ENCODE data around the gene LNX1.

Gene LNX1

DNA sequence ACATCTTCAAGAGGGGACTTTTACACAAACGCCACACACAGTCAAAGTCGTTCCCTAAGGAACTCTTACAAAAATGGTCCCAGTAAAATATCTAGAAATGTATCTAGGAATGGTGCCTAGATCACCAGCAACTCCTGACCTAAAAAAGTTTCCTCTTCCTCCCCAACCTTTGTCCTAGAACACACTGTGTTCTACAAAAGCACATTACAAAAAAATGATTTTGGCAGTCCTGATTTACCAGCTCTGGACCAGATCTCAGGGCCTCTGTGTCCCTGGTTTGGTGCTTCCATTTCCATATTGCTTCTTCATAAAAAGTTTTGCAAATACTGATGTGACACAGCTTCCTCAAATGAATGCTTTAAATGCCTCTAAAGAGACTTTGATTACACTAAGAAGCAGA is 55.0 kb downstream of the LNX1 start:
- DNase-seq, result no peak

DNA sequence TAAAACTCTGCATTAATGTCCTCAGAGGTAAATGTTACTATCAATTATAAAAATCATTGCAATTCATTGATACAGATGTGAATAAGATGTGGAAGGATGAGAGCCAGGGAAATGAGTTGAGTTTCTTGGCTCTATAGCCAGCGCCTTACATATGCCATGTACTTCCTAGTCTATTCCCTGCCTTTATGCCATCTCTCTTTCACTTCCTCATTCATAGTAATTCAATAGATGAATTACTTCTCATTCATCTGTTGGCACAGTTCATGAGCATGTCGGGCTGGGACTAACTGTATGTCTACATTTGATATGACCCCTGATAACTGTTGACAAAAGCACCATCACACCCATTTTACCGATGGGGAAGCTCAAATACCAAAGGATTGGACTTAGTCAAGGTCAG is 55.7 kb downstream of the LNX1 start:
- no peak for DNase-seq

DNA sequence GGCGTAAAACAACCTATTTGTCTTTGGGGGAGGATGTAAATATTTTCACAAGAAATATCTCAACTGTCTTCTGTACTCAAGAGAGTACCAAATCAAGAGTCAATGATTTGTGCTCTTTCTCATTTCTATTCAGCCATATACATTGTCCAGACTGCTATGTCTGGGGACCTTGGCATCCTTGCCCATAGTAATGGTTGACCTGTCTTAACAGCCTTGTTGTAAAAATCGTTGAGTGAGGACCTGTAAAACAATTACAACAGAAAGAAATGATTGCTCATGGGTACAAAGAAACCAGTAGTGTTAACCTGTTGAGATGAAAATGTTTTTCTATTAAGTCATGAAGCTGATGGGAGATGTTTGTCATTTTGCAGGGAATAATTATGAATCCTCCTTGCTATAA is 56.6 kb downstream of the LNX1 start:
- no peak for DNase-seq

DNA sequence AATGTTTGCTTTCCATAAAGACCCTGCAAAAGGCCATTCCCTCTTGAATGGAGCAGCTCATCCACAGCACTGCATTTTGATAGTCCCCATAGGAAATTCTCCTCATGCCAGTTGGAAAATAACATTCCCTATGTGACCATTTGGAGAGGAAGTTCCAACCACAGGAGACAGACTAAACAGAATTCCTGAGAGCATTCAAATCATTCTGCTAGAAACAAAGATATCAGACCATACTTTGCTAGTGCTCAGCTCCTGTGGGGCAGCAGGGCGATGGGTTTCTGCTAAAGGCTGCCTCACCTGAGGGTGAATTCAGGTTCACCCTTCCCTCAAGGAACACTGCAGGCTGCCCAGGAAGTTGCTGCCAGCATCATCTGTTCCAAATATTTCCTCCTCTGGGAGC is 58.8 kb downstream of the LNX1 start:
- DNase-seq, result no peak

DNA sequence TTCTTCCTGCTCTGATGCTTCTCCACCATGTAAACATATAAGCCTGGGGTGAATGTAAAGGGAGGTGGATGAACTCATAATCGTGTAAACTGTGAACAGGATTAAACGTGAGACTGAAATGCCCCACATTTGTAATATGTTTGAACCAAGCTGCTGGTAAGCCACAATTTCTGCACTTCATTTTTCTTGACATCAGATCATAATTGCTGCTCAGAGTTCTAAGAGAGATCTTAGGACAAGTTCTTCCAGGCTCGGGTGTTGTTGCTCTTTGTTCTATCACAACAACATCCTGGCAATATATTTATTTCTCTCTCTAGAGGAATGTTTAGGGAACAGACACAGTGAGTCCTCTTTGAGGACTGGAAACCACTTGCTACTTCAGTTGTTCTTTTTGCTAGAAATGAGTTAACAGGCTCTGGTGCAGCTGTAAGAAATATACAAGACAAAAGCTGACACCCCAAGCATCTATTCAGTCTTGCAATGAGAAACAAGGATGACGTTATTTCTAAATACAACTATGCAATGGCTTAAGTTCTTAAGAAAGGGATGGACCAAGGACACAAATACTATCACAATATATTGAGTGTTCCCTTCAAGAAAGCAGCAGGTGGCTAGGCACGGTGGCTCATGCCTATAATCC is 59.6 kb downstream of the LNX1 start:
- no peak for DNase-seq

DNA sequence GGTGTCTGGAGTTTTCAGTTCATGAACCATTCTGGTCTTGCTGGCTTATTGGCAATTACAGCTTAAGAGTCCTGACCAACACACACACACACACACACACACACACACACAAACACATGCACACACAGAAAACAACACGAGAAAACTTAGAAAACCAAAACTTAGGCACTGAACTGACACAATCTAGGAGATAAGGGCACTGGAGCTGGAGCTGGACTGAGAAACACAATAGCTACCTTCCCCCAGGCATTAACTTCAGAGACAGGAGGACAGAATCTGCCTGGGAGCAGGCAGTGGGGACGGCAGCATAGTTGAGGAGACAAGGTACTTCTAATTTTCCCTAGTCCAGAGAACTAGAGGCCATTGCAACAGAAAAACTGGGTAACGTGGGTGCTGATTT is 62.3 kb downstream of the LNX1 start:
- no peak for DNase-seq

DNA sequence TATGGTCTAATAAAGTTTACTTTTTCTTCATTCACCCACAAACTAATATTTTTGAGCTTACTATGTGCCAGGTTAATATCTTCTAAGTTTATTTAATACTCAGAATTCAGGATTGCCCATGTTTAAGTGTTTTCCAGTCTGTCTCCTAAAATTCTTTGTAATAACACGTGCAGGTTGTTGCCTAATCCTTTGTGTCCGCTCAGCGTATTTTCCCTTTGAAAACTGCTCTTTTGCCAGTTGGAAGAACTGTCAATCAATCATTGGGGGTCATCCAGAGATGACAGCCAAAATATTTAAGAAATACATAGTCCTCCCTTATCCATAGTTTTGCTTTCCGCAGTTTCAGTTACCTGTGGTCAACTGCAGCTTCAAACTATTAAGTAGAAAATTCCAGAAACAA is 63.4 kb downstream of the LNX1 start:
- DNase-seq, result no peak

DNA sequence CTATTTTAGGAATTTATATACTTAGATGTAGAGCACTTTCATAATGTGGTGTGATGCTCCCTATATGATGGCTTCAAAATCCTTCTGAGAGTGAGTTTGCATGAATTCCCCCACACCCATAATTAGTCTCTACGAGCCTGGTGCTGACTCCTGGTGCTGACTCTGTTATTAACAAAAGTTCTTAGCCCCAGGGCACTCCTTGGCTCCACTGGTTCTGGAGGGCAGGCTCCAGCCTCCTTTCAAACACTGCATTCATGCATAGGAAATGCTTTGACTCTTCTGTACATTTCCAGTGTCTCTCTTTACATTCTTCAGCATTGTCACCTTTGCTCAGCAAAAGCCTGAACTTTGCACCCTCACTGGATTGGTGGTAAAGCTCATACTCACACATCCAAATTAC is 64.0 kb downstream of the LNX1 start:
- DNase-seq, result no peak

DNA sequence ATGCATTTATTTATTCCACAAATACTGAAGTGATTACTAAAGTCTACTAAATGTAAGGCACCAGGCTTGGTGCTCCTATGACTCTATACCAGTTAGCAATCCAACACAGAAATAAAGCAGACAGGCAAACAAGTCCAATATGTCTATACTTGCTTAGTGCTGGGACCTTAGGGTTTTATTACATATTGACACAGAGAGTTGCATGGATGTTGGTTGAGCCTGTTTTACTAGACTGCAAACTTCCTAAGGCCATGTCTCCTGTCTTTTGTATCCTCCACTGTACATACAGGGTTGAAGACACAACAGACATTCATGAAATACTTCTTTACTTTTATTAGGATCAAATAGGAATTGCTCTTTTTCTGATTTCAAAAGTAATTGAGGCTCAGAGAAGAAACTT is 69.0 kb downstream of the LNX1 start:
- DNase-seq, result no peak

DNA sequence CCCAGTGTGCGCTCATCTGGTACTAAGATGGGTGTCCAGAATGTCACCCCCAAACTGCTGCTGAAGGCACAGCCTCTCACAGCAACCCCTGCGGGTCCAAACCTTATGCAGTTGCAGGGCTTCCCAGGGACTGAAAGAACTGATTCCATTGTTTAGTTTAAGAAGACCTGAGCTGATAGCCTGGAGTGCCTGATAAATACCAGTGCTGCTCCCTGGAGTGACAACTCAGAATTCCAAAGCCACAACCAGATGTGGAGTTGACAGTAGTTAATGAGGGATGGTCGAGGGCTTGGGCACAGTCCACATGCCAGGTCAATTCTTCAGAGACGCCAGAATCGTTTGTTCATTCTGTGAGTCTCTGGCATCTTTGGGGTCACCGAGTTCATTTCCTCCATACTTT is 71.2 kb downstream of the LNX1 start:
- DNase-seq, result no peak

DNA sequence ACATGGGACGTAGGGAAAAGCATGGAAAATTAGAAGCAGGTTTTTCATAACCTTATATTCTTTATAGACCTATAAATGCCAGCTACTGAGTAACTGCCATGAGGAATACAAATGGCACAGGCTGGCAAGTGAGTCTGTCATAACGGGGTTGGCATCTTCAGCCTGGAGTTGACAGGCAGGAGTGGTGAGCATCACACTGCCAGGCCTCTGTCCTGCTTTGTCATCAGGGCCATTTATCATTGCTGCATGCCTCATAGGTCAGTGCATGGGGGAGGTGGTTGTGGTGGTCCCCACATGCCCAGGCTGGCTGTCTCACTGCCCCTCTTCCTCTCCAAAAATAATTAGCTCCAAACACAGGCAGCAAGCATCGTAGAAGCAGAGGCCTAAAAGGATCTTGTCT is 72.5 kb downstream of the LNX1 start:
- no peak for DNase-seq

DNA sequence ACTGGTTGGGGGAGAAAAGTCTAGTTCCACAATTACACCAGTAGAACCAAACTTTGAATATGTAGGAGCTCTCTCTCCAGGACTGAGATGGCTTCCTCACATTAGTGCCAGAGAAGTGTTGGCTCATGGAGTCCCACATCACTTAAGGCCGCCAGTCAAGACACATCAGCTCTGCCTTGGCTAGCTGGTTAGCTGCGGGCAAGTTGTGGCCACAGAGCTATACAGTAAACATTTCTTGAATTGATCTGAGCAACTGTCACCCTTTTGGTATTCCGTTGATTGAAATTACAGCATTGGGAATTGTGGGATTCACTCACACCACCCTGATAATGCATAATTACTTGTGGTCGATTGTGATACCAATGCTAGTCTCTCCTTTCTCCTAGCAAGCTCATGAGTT is 76.2 kb downstream of the LNX1 start:
- no peak for DNase-seq

DNA sequence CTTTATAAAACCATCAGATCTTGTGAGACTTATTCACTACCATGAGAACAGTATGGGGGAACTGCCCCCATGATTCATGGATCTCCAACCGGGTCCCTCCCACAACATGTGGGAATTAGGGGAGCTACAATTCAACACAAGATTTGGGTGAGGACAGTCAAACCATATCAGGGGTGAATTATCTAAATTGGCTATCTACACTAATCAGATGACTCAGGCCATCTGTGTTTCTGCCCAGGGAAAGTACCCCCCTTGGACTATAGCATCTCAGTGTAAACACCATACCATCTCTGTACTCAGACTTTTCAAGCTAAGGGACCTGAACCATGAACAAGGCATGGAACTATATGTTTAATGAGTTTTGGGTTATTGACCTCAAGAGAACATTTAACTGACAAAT is 76.8 kb downstream of the LNX1 start:
- no peak for DNase-seq

DNA sequence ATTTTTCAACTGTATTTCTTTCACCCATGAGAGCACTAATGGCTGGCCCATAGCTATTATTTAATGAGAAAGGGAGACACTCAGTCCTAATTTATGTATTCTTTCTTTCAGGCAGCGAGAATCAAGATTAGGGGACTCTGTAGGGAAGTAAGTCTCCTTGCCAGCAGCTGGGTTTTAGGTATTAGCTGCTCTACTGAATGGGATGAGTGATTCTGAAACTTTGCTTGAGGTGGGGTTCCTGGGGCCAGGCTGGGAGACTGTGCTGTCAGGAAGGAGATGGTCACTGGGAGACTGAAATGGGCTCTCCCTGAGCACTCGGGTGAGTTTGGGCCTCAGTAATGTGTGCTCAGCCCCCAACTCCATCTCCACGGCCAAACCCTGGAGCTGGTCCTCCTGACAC is 78.7 kb downstream of the LNX1 start:
- DNase-seq, result no peak

DNA sequence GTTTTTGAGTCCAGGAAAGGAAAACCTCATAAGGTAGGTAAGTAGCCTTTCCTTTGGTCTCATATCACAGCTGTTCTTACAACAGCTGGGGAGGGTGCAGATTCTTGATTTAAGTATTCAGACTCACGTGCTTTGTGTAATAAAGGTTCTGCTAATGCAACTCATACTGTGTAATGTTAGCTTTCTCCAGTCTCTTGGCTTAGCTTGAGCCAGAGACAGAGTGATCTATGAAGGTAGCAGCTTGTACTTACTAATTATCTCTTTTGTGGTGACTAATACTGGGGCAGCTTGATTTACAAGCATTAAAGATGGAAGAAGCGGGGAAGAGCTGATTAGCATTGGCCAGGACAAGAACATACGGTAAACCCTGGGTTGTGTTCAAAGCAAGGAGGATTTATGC is 80.3 kb downstream of the LNX1 start:
- DNase-seq, result no peak

DNA sequence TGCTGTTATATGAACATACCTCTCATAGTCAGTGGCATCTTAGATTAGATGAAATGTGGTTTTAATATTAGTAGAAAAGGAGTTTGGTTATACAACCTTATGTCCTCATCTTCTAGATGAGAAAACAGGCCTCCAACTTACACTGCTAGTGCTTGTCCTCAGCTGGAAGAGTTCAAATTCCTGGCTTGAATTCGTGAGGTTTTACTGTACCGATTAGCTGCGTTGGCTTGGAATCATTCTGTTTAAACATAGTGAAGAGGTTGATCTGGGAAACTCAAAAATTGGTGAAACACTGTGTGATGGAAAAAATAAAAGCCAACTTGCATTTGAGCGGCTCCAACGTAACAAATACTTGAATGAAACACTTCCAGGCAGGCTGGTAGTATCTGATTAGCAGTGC is 81.0 kb downstream of the LNX1 start:
- DNase-seq, result no peak

DNA sequence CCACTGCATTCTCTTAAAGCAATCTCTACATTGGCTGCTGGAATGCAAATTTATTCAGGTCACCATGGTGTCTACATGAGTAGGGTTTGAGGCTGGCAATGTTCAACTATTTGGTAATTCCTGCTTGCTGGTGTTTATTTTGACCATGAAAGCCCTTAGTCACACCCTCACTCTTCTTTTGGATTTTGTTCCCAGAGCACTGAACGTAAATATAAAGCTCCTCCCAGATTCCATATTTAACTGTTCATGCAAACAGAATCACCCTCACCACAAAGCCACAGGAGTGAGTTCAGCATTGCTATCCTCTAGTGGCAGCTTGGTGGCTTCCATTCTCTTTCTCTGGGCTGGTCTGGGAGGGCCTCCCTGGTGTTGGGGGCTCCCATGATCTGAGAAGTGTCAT is 82.8 kb downstream of the LNX1 start:
- DNase-seq, result no peak

DNA sequence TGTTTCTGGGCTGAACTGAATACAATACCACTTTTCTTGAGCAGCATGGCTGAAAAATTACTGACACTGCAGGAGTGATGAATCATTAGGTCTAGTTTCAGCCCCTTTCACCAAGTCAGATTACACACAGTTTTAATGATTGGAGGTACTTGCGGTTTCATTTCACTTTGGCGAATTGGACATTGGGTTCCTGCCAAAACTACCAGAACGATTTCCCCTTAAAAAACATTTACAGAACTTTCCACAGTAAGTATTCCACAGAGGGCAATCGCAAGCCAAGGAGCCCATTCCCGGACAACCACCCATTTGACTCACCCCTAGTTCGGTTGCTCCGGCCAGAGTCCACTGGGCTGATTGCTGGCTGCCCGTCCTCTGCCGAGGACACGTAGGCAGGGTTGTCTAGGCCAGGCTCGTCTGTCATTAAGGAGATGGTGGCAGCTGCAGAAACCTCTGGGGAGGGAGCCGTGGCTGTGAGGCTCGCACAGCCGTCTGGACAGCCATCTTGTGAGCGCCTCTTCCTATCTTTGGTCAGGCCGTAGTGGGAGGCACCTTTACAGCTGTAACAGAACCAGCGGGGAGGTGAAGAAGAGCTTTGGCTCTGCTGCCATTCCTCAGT is 83.5 kb downstream of the LNX1 start:
- no peak for DNase-seq

DNA sequence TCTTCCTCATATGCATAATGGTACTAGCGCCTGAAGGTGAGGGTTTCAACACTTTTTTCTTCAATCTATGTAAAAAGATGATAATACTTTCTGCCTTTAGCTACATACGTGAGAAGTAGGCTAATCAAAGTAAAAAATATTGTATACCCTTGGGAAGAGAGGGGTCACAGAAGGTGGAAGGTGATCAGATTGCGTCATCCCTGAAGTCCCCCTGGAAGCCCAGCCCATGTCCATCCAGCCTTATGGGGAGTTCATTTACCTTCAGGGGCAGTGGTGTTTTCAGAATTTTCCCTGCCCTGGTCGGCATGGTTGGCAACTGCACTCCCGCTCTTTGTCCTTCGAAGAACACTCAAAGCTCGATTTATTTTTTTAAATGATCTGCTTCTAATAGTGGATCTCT is 84.2 kb downstream of the LNX1 start:
- no peak for DNase-seq

DNA sequence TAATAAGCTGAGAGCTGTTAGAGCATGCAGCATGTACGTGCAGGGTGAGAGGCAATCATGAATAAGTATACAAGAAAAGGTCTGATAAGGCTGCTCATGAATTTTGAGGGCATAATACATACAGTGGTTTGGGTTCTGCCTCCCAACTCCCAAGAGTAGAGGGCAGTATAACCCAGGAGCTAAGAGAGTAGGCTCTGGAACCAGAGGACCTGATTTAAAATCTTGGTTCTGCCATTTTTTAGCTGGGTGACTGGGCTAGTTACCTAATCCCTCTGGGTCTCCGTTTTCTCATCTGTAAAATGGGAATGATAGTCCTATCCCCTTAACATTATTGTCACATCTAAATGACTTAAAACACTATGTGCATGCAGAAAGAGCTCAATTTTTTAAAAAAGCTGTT is 85.3 kb downstream of the LNX1 start:
- no peak for DNase-seq

DNA sequence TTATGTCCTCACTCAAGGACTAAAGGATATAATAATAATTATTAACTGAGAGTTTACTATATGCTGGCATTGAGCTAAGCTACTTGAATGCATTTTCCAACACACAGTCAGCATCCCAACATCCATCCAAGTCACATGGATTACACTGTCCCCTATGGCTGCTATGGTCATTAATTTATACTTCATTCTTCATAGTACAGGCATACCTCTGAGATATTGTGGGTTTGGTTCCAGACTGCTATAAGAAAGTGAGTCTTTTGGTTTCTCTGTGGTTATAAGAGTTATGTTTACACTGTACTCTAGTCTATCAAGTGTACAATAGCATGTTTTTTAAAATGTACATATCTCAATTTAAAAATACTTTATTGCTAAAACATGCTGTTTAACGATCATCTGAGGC is 89.2 kb downstream of the LNX1 start:
- DNase-seq, result no peak

DNA sequence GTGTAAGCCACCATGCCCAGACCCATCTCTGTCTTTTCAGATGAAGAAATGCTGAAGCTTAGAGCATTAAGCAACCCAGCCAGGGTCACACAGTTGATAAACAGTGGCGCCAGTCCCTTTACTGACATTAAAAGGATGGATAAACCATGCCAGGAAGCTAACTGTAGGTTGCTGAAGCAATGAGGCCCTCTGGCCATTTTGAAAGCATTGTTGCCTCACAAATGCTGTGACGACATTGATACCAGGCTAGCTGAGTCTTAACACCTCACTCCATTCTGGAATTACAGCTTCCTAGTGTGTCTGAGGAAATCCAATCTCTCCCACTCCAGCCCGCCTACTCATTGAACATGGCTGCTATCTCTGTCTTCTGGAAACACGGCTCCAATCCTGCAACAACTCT is 89.7 kb downstream of the LNX1 start:
- DNase-seq, result no peak

DNA sequence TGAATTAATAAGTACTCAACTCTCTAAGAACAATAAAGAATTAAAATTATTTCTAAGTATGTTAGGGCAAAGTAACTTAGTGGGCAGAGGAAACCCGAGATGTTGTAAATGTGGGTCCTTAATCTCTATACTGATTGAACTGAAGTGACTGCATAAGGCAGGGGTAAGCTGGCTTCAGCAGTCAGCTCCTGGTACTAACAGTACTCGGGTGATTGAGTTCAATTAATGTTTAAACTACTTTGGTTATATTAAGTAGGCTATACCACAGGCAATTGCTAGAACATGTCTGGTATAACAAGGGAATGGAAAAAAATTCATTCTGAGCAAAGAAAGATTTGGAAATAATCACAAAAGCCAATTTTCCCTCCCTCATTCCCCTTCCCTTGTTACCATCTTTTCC is 90.7 kb downstream of the LNX1 start:
- DNase-seq, result no peak

DNA sequence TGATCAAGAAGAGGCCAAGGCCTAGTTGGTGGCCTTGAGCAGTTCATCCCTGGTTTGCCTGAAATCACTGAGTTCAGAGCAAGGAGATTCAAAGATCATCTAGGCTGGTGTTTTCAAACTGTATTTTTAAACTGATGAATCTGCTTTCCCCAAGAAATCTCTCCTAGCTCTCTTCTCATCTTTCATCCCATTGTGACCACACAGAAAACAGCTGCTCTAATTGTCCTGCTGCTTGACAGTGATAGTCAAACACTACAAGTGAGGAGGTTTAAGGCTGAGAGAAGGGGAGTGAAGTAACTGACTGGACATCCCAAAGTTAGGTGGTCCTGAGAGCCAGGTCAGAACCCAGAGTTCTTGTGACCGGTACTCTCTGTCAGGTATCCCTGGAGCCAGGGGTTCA is 91.5 kb downstream of the LNX1 start:
- DNase-seq, result no peak
